HTERT RPE-1 (cell line): Measurements from ENCODE around the gene IGBP1.
"Not testable (repeated sequence)": the region's sequence is repeated elsewhere in the genome, so short reads cannot be mapped to it uniquely, and the experiment has no call there.

Experiments used
- in situ Hi-C: fragments of 300-500 bp; cut with MboI; formaldehyde crosslinking; loops from 4 replicates; pipeline ENCODE4 v1.14.3; 2020; ENCODE audit warnings: low sequenced_read_pairs

IGBP1 gene

GRCh38 chrX:70133303-70134115 lies at the start of gene IGBP1:
TSS of gene IGBP1 (plus strand) at chrX:70133447. CDS start at chrX:70133948, 501 bp downstream.
- in situ Hi-C loops = no loop called here

- in situ Hi-C loops = no loop called here
Observed at GRCh38 chrX:70084592-70085240, 48.5 kb upstream of the IGBP1 start.

- in situ Hi-C loops = no loop called here
Observed at GRCh38 chrX:70087857-70088630, 45.2 kb upstream of the IGBP1 start.

- in situ Hi-C loops = no loop called here
Observed at GRCh38 chrX:70088751-70089150, 44.5 kb upstream of the IGBP1 start.

DNA sequence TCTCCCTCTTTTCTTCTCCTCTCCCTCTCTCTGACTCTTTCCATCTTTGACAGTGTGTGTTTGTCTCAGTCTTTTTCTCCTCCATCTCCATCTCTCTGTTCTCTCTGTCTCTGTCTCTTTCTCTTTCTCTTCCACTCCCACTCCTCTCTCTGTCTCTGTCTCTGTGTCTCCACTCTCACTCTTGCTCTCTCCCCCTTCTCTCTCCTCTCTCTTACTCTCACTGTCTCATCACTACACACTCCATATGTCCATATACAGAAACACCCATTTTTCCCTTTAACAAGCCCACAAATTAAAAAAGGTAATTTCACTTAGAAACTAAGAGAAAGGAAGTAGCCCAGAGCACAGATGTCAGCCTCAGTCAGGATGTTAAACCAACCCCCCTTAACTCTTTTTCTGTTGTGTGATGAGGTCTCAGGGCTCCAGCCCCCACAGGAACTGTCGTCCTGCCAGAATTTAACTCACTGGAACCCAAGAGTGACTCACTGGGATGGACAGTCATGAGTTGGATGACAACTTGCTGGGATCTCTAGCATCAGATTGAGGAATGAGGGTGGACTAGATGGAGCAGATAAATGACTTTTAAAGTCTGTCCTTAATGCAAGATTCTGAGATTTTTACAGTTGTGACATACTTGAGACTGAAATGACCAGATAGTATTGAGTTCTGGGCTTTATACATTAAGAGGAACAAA lies 43.5 kb upstream of the IGBP1 start:
- in situ Hi-C loops = no loop called here

DNA sequence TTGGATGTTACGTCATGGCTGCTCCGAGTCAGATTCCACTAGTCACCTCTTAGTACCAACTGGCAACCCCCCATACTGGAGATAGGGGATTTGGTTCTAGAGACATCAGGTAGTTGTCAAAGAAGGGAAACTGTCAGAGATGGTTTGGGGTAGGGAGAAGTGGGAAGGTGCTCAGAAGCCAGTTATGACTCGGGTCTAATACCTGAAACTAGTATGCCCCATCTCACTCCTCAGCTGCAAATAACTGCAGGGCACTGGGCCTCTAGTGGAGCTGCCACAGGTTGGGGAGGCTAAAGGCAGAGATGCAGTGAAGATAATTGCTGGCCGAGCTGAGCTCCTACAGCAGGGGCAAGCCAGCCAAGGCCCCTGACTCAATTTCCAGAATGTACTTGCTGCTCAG lies 41.0 kb upstream of the IGBP1 start:
- in situ Hi-C loops = no loop called here

- in situ Hi-C loops = no loop called here
Observed at GRCh38 chrX:70096052-70096451, 37.2 kb upstream of the IGBP1 start.

DNA sequence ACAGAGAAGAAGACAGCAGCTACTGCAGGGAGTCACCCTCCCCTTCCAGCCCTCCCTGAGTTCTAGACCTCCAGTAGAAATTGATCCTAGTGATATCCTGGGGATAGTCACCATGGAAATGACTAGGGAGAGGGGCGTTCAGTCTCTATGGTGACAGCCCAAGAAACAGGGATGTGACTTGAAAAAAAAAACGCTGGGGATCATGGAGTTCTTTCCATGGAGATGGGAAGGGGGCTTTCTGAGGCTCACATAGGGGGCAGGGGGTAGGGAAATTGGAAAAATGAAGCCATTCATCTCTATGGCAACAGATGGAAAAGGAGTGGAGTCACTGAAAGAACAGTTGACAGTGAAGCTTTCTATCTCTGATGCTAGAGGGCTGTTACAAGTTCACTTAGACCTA lies 28.0 kb upstream of the IGBP1 start:
- in situ Hi-C loops = no loop called here

GRCh38 chrX:70111436-70112026 lies 21.7 kb upstream of the IGBP1 start:
- in situ Hi-C loops = not testable (repeated sequence)

- in situ Hi-C loops = no loop called here
Observed at GRCh38 chrX:70117738-70118137, 15.5 kb upstream of the IGBP1 start.

- in situ Hi-C loops = not testable (repeated sequence)
Observed at GRCh38 chrX:70123014-70123413, 10.2 kb upstream of the IGBP1 start.

GRCh38 chrX:70124678-70125077 lies 8.6 kb upstream of the IGBP1 start:
- in situ Hi-C loops = no loop called here

- in situ Hi-C loops = no loop called here
Observed at GRCh38 chrX:70128071-70128470, 5.2 kb upstream of the IGBP1 start.

- in situ Hi-C loops = no loop called here
Observed at GRCh38 chrX:70129816-70130215, 3.4 kb upstream of the IGBP1 start.

- in situ Hi-C loops = no loop called here
Observed at GRCh38 chrX:70132224-70132623, 1.0 kb upstream of the IGBP1 start.

GRCh38 chrX:70132877-70133302 lies 357 bp upstream of the IGBP1 start:
- in situ Hi-C loops = no loop called here

- in situ Hi-C loops = no loop called here
Observed at GRCh38 chrX:70134116-70134477, 850 bp downstream of the IGBP1 start.

DNA sequence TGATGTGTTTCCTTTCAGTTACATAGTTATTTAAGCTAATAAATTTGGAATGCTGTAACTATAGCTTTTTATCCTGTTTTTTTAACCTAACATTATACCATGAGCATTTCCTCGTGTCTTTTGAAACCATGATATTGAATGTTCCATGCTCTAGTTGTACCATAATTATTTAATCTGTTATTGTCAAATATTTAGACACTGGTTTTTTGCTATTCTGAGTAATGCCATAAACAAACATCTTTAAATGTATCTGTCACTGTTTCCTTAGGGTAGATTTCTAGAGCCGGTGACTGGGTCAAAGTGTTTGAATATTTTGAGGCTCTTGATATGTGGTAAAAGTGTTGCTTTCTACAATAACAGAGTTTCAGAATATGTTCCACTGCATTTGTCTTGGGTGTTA lies 5.4 kb downstream of the IGBP1 start:
- in situ Hi-C loops = no loop called here

DNA sequence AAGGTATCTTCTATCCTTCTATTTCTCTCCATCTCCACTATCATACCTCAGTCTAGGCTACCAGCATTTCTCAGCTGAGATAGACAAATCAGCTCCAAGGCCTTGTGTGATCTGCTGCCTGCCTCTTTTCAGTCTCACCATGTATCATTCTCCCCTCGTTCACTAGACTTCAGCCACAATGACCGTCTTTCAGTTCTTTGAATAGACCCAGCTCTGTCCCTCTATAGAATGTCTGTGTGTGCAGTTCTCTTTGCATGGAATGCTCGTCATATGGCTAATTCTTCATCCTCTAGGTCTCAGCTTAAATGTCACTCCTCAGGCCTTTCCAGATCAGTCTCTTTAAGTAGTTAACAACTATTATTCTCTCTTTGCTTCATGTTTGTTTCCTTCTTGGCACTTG lies 6.5 kb downstream of the IGBP1 start:
- in situ Hi-C loops = no loop called here

- in situ Hi-C loops = no loop called here
Observed at GRCh38 chrX:70141373-70141772, 8.1 kb downstream of the IGBP1 start.
